Measurements from ENCODE around the gene ANKRD35.

ANKRD35 gene

DNA sequence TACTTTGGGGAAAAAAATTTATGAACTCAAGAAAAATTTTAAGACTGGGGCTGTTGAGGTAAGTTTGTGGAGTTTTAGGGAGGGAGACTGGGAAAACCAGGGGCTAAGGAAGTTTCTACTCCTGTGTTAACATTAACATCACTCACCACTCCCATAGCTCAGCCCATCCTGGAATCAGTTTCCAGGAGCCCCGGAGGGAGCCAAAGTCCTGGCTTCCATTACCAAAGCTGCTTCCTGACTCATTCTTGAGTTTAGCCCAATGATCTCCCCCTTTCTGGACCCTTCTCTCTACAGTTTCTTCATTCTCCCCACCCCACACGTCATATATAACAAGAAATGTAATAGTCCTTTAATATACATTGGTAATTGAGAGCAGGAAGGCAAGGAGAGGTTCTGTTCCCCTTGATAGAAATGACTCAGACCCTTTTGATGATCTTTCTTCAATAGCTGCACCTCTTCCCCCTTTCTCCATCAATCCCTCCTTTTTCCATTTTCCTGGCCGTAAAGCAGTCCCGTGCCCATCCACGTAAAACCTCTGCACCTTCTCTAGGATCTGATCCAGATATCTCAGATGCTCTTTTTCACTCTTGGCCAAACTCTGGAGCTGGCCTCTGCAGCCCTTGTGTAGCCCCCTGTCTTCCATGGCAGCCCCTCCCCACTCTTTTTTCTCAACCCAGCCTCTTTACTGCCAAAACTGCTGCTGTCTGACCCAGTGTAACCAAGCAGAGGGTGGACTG lies 22.2 kb downstream of the ANKRD35 start:
- TF ChIP-seq, protein P1, sequence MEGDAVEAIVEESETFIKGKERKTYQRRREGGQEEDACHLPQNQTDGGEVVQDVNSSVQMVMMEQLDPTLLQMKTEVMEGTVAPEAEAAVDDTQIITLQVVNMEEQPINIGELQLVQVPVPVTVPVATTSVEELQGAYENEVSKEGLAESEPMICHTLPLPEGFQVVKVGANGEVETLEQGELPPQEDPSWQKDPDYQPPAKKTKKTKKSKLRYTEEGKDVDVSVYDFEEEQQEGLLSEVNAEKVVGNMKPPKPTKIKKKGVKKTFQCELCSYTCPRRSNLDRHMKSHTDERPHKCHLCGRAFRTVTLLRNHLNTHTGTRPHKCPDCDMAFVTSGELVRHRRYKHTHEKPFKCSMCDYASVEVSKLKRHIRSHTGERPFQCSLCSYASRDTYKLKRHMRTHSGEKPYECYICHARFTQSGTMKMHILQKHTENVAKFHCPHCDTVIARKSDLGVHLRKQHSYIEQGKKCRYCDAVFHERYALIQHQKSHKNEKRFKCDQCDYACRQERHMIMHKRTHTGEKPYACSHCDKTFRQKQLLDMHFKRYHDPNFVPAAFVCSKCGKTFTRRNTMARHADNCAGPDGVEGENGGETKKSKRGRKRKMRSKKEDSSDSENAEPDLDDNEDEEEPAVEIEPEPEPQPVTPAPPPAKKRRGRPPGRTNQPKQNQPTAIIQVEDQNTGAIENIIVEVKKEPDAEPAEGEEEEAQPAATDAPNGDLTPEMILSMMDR (IDR thresholded peaks at IDR 0.05; ENCODE audit: low read depth, low read length) = no peak
- no peak for DNase-seq (ENCODE audit: extremely low read depth, low read depth)

DNA sequence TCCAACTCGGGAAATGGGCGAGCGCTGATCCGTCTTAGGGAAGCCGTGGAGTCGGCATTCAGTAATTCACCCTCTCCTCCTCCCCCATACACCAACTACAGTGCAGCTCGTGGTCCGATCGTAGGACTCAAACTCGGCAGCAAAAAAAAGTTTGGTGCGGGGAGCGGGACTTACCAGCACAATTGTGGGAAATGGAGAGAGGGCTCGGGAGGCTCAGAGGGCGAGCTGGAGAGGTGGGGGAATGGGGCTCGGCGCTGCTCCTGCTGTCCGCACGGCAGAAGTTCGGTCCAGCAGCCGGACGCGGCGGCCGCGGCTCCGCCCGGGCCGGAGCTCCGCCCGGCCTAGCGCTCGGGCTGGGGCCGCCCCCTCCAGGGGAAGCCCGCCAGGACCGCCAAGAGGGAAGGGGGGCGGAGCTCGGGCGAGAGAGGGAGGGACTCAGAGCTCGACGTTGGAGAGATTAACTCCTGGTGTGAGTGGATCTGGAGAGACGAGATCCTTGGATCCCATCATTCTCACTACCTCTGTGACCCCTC lies 26.1 kb downstream of the ANKRD35 start:
- TF ChIP-seq, protein P1 (IDR thresholded peaks at IDR 0.05; ENCODE audit: low read depth, low read length) = no peak
- DNase-seq (ENCODE audit: extremely low read depth, low read depth) = peak; percentile 73

DNA sequence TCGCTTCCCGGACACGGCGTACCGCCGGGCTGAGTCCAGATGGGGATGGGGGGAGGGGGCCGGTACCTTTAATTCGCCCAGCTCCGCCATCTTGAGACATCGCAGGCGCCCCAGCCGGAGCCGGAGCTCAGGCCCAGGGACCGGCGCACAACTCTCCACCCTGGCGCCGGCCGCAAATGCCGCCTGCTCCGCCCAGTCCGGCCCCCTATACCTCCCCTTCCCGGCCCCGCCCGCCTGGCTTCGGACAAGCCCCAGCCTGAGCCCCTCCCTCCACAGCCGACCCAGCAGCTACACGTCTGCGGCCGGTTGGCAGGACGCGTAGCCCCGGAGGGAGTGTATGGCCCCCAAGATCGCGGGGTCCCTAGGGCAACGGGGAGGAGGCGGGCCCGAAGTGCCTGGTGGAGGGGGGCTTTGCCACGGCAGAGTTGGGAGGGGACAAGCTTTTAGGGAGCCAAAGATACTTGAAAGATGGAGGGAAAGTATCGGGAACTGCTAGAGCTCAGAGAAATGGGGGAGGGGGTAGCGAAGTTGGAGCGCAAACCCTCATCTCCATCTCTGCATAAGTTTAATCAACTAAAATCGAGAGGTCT lies 26.7 kb downstream of the ANKRD35 start, which contains the start of gene PIAS3:
PIAS3 (minus strand) TSS at position 181 of the 590 bp plus-strand sequence; CDS start at position 90, 91 bp downstream.
- DNase-seq (ENCODE audit: extremely low read depth, low read depth) = peak; percentile 90
- TF ChIP-seq, protein P1 (IDR thresholded peaks at IDR 0.05; ENCODE audit: low read depth, low read length) = no peak

DNA sequence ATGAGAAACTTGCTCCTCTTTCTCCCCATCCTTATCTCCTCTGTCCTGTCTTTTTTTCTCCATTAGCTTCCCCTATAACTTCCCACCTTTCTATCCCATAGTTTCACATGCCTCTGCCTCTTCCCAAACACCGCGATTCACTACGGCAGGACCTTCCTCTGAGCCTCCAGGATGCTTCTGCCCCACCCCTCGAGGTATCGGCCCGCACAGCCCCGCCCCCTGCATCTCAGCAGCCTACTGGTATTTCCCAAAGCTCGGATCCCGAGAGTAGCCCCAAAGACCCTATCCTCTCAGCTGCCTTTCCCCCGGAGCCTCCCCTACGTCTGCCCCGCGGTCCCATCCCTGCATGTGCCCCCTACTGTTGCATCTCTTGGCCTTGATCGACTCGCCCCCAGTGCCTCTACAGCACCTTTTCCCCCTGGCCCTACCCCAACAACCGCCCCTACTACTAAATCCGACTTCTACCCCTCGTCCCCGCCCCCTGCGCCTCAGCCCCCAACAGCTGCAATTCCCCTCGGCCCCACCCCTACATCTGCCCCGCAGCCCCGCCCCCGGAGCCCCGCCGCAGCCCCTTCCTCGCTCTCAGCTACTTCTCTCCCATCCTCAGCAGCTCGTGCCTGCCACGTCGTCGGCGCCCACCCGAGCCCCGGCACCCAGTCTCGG lies 27.3 kb downstream of the ANKRD35 start:
- TF ChIP-seq, protein P1 (IDR thresholded peaks at IDR 0.05; ENCODE audit: low read depth, low read length) = no peak
- DNase-seq (ENCODE audit: extremely low read depth, low read depth) = no peak

DNA sequence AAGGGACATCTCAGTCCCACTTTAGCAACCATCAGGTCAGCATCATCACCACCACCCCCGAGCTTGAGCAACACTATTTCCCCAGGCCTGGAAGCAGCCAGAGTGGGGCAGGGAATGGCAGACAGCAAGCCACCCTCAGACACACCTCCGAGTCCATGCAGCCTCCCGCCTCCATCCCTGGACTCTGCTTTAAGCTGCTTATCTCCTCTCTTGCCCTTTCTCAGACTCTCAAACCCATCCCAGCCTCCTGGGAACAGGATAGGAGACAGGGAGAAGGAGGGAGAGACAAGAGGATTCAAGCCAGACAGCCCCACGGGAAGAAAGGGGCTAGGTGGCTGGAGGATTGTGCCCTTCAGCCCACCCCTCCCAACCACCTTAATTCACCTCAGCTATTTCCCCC lies 28.5 kb downstream of the ANKRD35 start:
- TF ChIP-seq, protein P1 (IDR thresholded peaks at IDR 0.05; ENCODE audit: low read depth, low read length) = no peak
- DNase-seq (ENCODE audit: extremely low read depth, low read depth) = no peak

DNA sequence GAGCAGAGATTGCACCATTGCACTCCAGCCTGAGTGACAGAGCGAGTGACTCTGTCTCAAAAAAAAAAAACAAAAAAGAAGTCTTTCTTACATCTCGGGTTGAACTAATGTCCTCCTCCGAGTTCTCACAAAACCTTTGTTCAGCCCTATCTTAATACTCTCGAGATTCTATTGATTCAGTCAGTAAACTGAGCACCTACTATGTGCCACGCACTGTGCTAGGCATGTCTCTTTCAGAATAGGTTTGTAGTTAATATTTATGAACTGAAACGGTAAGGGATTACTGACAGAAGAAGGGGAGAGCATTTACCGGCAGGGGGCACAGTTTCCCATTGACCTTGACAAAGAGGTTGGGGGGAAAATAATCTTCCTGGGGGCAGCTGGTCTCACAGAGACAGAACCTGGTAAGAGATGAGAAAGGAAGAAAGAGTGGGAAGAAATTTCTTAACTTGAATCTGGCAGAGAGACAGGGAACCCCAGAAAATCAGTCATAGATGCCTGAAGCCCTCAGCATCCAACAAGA lies 30.2 kb downstream of the ANKRD35 start:
- TF ChIP-seq, protein P1 (IDR thresholded peaks at IDR 0.05; ENCODE audit: low read depth, low read length) = no peak
- no peak for DNase-seq (ENCODE audit: extremely low read depth, low read depth)

Measured in AG09319 (cell line).